HepG2 (cell line): Measurements from ENCODE around the gene TOM1L2. TPM values are rescaled to one million over a fixed set of nuclear protein-coding genes. Genes with fewer than 3 reads are reported as not detected.

ENCODE experiments used
- ATAC-seq: fragments of 200-7000 bp; cut with Tn5 transposase; 3 replicates; pipeline ENCODE4 v1.9.1; 2020; ENCODE audit warnings: mild to moderate bottlenecking, moderate library complexity
- BruUV-seq: library from RNA; stranded (reverse); fragments of 400-500 nt; replicated peaks from 2 replicates; lab custom pipeline; 2021; lab: Mats Ljungman, UMichigan
- CTCF ChIA-PET: fragments of 300-600 bp; formaldehyde crosslinking; extraction: SDS; loops from one replicate; lab custom pipeline; 2021; ENCODE audit warnings: low total read pairs, inconsistent platforms, low intra/inter-chr PET ratio; lab: Yijun Ruan, JAX
- POLR2A ChIA-PET: fragments of 350-600 bp; sonication (Branson Sonifier 250); formaldehyde crosslinking; loops from one replicate; lab custom pipeline; 2020; ENCODE audit warnings: antibody characterized with exemption, inconsistent platforms; lab: Yijun Ruan, JAX
- DNase-seq: peaks from one replicate; pipeline ENCODE4 v3.0.0-alpha.2; 2015; ENCODE audit warnings: low spot score
- FAIRE-seq: peaks from 3 replicates; lab custom pipeline; 2011; peaks lifted over from hg19 to GRCh38; lab: Jason Lieb, UNC
- H2AFZ ChIP-seq: one replicate; pipeline ENCODE4 v1.6.1; 2011; ENCODE audit warnings: low read length, inconsistent platforms
- H3K27ac ChIP-seq: fragments of 300-600 bp; 3 replicates; pipeline ENCODE4 v1.8.0; 2011; ENCODE audit warnings: mixed run types, mild to moderate bottlenecking, mixed read lengths, low read length, inconsistent platforms; ENCODE audit not compliant: insufficient read depth; ENCODE audit errors: extremely low read length
- H3K27me3 ChIP-seq, 2 experiments: fragments of 200-600 bp in 1 of 2; 2 replicates in 1 of 2; 3 replicates in 1 of 2; pipeline versions ENCODE4 v1.6.0 to v1.8.0; 2011; ENCODE audit warnings: low read length in 2 of 2, mild to moderate bottlenecking in 2 of 2, moderate library complexity in 2 of 2, inconsistent platforms in 1 of 2; ENCODE audit not compliant: insufficient read depth in 2 of 2, control insufficient read depth in 1 of 2
- H3K36me3 ChIP-seq, 2 experiments: fragments of 200-600 bp in 1 of 2; replicated peaks in 1 of 2; 2 replicates in 1 of 2; 3 replicates in 1 of 2; pipeline versions ENCODE4 v1.5.1 to v1.8.0; 2011; ENCODE audit warnings: low read length in 2 of 2, inconsistent platforms in 1 of 2; ENCODE audit not compliant: insufficient read depth in 2 of 2, control insufficient read depth in 1 of 2
- H3K4me1 ChIP-seq: 2 replicates; pipeline ENCODE4 v1.5.1; 2012; ENCODE audit warnings: low read length, inconsistent platforms; ENCODE audit not compliant: insufficient read depth
- H3K4me2 ChIP-seq: 2 replicates; pipeline ENCODE4 v1.6.0; 2011; ENCODE audit warnings: low read depth, low read length, inconsistent platforms
- H3K4me3 ChIP-seq, 3 experiments: fragments of 200-600 bp in 1 of 3; sonication (generic), shearing (Covaris generic) in 1 of 3; replicated peaks in 1 of 3; 2 replicates each; pipeline ENCODE4 v1.5.1; 2011 to 2016; ENCODE audit warnings: low read length in 3 of 3, inconsistent platforms in 2 of 3, low read depth in 2 of 3, mild to moderate bottlenecking in 2 of 3, control low read depth in 1 of 3, mixed read lengths in 1 of 3; ENCODE audit not compliant: insufficient read depth in 1 of 3
- H3K79me2 ChIP-seq: one replicate; pipeline ENCODE4 v1.6.1; 2011; ENCODE audit warnings: low read length, inconsistent platforms; ENCODE audit not compliant: insufficient read depth
- H3K9ac ChIP-seq: 2 replicates; pipeline ENCODE4 v1.6.0; 2011; ENCODE audit warnings: mild to moderate bottlenecking, low read depth, low read length, inconsistent platforms; ENCODE audit not compliant: insufficient read depth
- H3K9me3 ChIP-seq: 2 replicates; pipeline ENCODE4 v1.5.1; 2012; ENCODE audit warnings: mild to moderate bottlenecking, low read length
- H4K20me1 ChIP-seq: 2 replicates; pipeline ENCODE4 v1.6.0; 2011; ENCODE audit warnings: inconsistent platforms, mild to moderate bottlenecking, low read length, moderate library complexity; ENCODE audit not compliant: insufficient read depth
- ADNP ChIP-seq: sonication (generic); formaldehyde crosslinking; IDR thresholded peaks from 2 replicates; pipeline ENCODE4 v1.4.0; 2020; ENCODE audit warnings: missing genetic modification reagents
- BORCS8-MEF2B ChIP-seq: sonication (generic); formaldehyde crosslinking; IDR thresholded peaks from 2 replicates; pipeline ENCODE4 v1.8.0; 2022; ENCODE audit warnings: mild to moderate bottlenecking, missing genetic modification reagents
- CBFB ChIP-seq: sonication (generic); formaldehyde crosslinking; IDR thresholded peaks from 2 replicates; pipeline ENCODE4 v1.4.0; 2020; ENCODE audit warnings: missing genetic modification reagents
- ETV5 ChIP-seq: IDR thresholded peaks from 2 replicates; pipeline ENCODE4 v1.6.1; 2018; ENCODE audit warnings: missing biosample characterization, missing genetic modification reagents, inconsistent platforms, borderline replicate concordance
- FOXO1 ChIP-seq: sonication (generic); formaldehyde crosslinking; IDR thresholded peaks from 2 replicates; pipeline ENCODE4 v1.4.0; 2020; ENCODE audit warnings: missing genetic modification reagents
- MAF1 ChIP-seq: sonication (generic); formaldehyde crosslinking; IDR thresholded peaks from 2 replicates; pipeline ENCODE4 v1.5.0; 2020; ENCODE audit warnings: missing genetic modification reagents, borderline replicate concordance
- NR2F6 ChIP-seq, 2 experiments: IDR thresholded peaks; 2 replicates each; pipeline ENCODE4 v1.6.1; 2016; ENCODE audit warnings: antibody characterized with exemption in 1 of 2, mild to moderate bottlenecking in 1 of 2
- POLR2AphosphoS5 ChIP-seq: IDR thresholded peaks from 2 replicates; pipeline ENCODE4 v1.6.1; 2012; ENCODE audit warnings: low read depth, low read length
- RXRB ChIP-seq: IDR thresholded peaks from 2 replicates; pipeline ENCODE4 v1.6.1; 2016; ENCODE audit warnings: borderline replicate concordance, missing genetic modification reagents, missing compliant biosample characterization
- SMAD9 ChIP-seq: sonication (generic); formaldehyde crosslinking; IDR thresholded peaks from 2 replicates; pipeline ENCODE4 v1.5.1; 2020; ENCODE audit warnings: mild to moderate bottlenecking, missing genetic modification reagents
- ZBTB8A ChIP-seq: sonication (generic); formaldehyde crosslinking; IDR thresholded peaks from 2 replicates; pipeline ENCODE4 v1.4.0; 2020; ENCODE audit warnings: mild to moderate bottlenecking, low read depth, missing genetic modification reagents, borderline replicate concordance
- ZFP37 ChIP-seq: sonication (generic); formaldehyde crosslinking; IDR thresholded peaks from 2 replicates; pipeline ENCODE4 v1.4.0; 2020; ENCODE audit warnings: missing genetic modification reagents, borderline replicate concordance
- ZNF136 ChIP-seq: sonication (generic); formaldehyde crosslinking; IDR thresholded peaks from 2 replicates; pipeline ENCODE4 v1.8.1; 2022; ENCODE audit warnings: low read depth, mild to moderate bottlenecking, moderate library complexity, missing genetic modification reagents
- ZNF354B ChIP-seq: sonication (generic); formaldehyde crosslinking; IDR thresholded peaks from 2 replicates; pipeline ENCODE4 v1.8.0; 2022; ENCODE audit warnings: mild to moderate bottlenecking, missing genetic modification reagents
- WGBS: methylation state at CpG from one replicate; pipeline ENCODE4 v1.1.6; 2017; ENCODE audit warnings: low lambda C conversion rate; 5-methylcytosine and 5-hydroxymethylcytosine counted together
- in situ Hi-C: cut with HindIII; loops from 2 replicates; pipeline ENCODE4 v1.10.0; 2017; ENCODE audit warnings: low pct_unique_long_range_greater_than_20kb; ENCODE audit not compliant: extremely low pct_ligation_motif_present
- intact Hi-C: fragments of 100-400 bp; cut with micrococcal nuclease; formaldehyde crosslinking; loops from one replicate; pipeline ENCODE4 v1.10.0; 2022; ENCODE audit not compliant: unreplicated experiment
- polyA plus RNA-seq, 8 experiments: library from polyadenylated mRNA; depleted of rRNA in 3 of 8; stranded (reverse) in 7 of 8; unstranded in 1 of 8; fragments of >200 nt; fragmentation: Illumina TruSeq in 4 of 8; extraction: Trizol in 4 of 8; gene quantifications; 2 replicates each; pipeline versions ENCODE4 v1.2.1 to v1.2.3, GENCODE V29; 2011 to 2016; ENCODE audit warnings: low read depth in 4 of 8, missing spikeins in 1 of 8, mixed read lengths in 1 of 8; ENCODE audit not compliant: insufficient read depth in 1 of 8
- total RNA-seq, 5 experiments: library from RNA; depleted of rRNA; stranded (reverse); fragments of >200 nt; fragmentation: Illumina TruSeq; extraction: Trizol; gene quantifications; 2 replicates each; pipeline ENCODE4 v1.2.3, GENCODE V29; 2016; ENCODE audit warnings: low read depth in 1 of 5
- TF ChIP-seq, protein P1 (sequence below): sonication (generic); formaldehyde crosslinking; conservative IDR thresholded peaks from 2 replicates; pipeline ENCODE4 v1.4.0; 2020; ENCODE audit warnings: missing genetic modification reagents
- TF ChIP-seq, protein P2 (sequence below): sonication (generic); formaldehyde crosslinking; IDR thresholded peaks from 2 replicates; pipeline ENCODE4 v1.4.0; 2020; ENCODE audit warnings: missing genetic modification reagents
- TF ChIP-seq, protein P3 (sequence below): sonication (generic); formaldehyde crosslinking; IDR thresholded peaks from 2 replicates; pipeline ENCODE4 v1.4.0; 2020; ENCODE audit warnings: missing genetic modification reagents

TOM1L2 gene
- total and polyA plus RNA-seq, 2 of the 13 experiments (the other 11 are each of a cell fraction or from before 2014, with no cell fraction given): 4.7 to 7.4 TPM

DNA sequence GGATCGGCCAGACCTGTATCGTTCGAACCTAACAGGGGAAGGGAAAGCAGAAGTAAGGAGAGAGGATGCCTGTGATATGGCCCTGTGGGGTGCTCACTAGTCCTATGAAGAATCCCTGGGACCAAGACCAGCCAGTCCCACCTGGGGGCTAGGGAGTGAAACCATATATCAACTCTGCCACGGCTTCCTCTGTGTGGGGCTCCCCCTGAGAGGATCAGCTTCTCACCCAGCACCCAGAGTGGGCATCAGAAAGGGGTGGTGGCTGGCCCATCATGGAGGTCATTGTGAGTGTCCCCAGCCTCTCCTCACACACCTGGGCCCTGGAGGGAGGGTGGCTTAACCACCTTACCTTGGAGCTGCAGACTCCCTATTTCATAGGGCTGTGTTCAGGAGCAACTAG, 105.3 kb downstream of the TOM1L2 start:
- DNase-seq: no peak
- no peaks in the 10 kb centered on the region for H3K36me3 ChIP-seq
- TF ChIP-seq POLR2AphosphoS5 (no peak), MAF1 (CRISPR knock-in tag) (no peak), ZBTB8A (no peak), CBFB (CRISPR knock-in tag) (no peak), RXRB (CRISPR knock-in tag) (no peak), ZNF136 (CRISPR knock-in tag) (no peak), BORCS8-MEF2B (CRISPR knock-in tag) (no peak), ADNP (no peak), ETV5 (CRISPR knock-in tag) (no peak), ZNF354B (CRISPR knock-in tag) (no peak), ZFP37 (CRISPR knock-in tag) (no peak), NR2F6 (IDR thresholded peaks at IDR 0.05) (no peak), NR2F6 (CRISPR knock-in tag; IDR thresholded peaks at IDR 0.05) (no peak), FOXO1 (CRISPR knock-in tag) (no peak), SMAD9 (CRISPR knock-in tag) (no peak)
- TF ChIP-seq, protein P1, sequence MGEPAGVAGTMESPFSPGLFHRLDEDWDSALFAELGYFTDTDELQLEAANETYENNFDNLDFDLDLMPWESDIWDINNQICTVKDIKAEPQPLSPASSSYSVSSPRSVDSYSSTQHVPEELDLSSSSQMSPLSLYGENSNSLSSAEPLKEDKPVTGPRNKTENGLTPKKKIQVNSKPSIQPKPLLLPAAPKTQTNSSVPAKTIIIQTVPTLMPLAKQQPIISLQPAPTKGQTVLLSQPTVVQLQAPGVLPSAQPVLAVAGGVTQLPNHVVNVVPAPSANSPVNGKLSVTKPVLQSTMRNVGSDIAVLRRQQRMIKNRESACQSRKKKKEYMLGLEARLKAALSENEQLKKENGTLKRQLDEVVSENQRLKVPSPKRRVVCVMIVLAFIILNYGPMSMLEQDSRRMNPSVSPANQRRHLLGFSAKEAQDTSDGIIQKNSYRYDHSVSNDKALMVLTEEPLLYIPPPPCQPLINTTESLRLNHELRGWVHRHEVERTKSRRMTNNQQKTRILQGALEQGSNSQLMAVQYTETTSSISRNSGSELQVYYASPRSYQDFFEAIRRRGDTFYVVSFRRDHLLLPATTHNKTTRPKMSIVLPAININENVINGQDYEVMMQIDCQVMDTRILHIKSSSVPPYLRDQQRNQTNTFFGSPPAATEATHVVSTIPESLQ: no peak
- TF ChIP-seq, protein P2, sequence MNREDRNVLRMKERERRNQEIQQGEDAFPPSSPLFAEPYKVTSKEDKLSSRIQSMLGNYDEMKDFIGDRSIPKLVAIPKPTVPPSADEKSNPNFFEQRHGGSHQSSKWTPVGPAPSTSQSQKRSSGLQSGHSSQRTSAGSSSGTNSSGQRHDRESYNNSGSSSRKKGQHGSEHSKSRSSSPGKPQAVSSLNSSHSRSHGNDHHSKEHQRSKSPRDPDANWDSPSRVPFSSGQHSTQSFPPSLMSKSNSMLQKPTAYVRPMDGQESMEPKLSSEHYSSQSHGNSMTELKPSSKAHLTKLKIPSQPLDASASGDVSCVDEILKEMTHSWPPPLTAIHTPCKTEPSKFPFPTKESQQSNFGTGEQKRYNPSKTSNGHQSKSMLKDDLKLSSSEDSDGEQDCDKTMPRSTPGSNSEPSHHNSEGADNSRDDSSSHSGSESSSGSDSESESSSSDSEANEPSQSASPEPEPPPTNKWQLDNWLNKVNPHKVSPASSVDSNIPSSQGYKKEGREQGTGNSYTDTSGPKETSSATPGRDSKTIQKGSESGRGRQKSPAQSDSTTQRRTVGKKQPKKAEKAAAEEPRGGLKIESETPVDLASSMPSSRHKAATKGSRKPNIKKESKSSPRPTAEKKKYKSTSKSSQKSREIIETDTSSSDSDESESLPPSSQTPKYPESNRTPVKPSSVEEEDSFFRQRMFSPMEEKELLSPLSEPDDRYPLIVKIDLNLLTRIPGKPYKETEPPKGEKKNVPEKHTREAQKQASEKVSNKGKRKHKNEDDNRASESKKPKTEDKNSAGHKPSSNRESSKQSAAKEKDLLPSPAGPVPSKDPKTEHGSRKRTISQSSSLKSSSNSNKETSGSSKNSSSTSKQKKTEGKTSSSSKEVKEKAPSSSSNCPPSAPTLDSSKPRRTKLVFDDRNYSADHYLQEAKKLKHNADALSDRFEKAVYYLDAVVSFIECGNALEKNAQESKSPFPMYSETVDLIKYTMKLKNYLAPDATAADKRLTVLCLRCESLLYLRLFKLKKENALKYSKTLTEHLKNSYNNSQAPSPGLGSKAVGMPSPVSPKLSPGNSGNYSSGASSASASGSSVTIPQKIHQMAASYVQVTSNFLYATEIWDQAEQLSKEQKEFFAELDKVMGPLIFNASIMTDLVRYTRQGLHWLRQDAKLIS (CRISPR knock-in tag): no peak
- TF ChIP-seq, protein P3, sequence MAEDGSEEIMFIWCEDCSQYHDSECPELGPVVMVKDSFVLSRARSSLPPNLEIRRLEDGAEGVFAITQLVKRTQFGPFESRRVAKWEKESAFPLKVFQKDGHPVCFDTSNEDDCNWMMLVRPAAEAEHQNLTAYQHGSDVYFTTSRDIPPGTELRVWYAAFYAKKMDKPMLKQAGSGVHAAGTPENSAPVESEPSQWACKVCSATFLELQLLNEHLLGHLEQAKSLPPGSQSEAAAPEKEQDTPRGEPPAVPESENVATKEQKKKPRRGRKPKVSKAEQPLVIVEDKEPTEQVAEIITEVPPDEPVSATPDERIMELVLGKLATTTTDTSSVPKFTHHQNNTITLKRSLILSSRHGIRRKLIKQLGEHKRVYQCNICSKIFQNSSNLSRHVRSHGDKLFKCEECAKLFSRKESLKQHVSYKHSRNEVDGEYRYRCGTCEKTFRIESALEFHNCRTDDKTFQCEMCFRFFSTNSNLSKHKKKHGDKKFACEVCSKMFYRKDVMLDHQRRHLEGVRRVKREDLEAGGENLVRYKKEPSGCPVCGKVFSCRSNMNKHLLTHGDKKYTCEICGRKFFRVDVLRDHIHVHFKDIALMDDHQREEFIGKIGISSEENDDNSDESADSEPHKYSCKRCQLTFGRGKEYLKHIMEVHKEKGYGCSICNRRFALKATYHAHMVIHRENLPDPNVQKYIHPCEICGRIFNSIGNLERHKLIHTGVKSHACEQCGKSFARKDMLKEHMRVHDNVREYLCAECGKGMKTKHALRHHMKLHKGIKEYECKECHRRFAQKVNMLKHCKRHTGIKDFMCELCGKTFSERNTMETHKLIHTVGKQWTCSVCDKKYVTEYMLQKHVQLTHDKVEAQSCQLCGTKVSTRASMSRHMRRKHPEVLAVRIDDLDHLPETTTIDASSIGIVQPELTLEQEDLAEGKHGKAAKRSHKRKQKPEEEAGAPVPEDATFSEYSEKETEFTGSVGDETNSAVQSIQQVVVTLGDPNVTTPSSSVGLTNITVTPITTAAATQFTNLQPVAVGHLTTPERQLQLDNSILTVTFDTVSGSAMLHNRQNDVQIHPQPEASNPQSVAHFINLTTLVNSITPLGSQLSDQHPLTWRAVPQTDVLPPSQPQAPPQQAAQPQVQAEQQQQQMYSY (CRISPR knock-in tag): no peak

More for the DNA sequence above, 105.3 kb downstream of the TOM1L2 start:
- Histone ChIP-seq H2AFZ (no peak overlapping the region), H3K4me2 (no peak overlapping the region), H3K4me1 (peaks cover 21% of the 10 kb centered on the region), H3K27ac (no peak overlapping the region), H4K20me1 (no peaks in the 10 kb centered on the region), H3K9ac (no peak overlapping the region), H3K27me3 (no peaks in the 10 kb centered on the region), H3K9me3 (no peaks in the 10 kb centered on the region), H3K4me3 (no peak overlapping the region), H3K79me2 (no peaks in the 10 kb centered on the region)
- ChIA-PET POLR2A (interaction anchor here (0.5 kb wide), 1 partner anchor 54 kb away, joined by 5 read pairs; no protein-coding TSS in a partner anchor), CTCF (no interaction called here)
- in situ Hi-C loops: no loop called here
- intact Hi-C loops: no loop called here
- BruUV-seq: no TSS peak
- WGBS: 89% methylated on average over 3 of the region's 4 CpGs
- FAIRE-seq: no peak
- ATAC-seq: no peak
